Osteoblast (primary cell): Measurements from ENCODE around the gene MYOG. TPM values are rescaled to one million over a fixed set of nuclear protein-coding genes. Genes with fewer than 3 reads are reported as not detected.

Source experiments
- DNase-seq: peaks from one replicate; pipeline ENCODE4 v3.0.0; 2011; ENCODE audit warnings: low spot score, mixed read lengths; ENCODE audit not compliant: insufficient read length; ENCODE audit errors: missing footprints
- H2AFZ ChIP-seq: 2 replicates; pipeline ENCODE4 v1.6.0; 2011; ENCODE audit warnings: mild to moderate bottlenecking, low read length
- H3K27ac ChIP-seq: 2 replicates; pipeline ENCODE4 v1.5.1; 2011; ENCODE audit warnings: mild to moderate bottlenecking, low read depth, low read length, moderate library complexity
- H3K27me3 ChIP-seq: 2 replicates; pipeline ENCODE4 v1.6.0; 2012; ENCODE audit warnings: mild to moderate bottlenecking, control low read depth, inconsistent platforms, low read length, moderate library complexity; ENCODE audit not compliant: insufficient read depth
- H3K36me3 ChIP-seq: 2 replicates; pipeline ENCODE4 v1.5.1; 2011; ENCODE audit warnings: mild to moderate bottlenecking, low read length, control low read depth, moderate library complexity; ENCODE audit not compliant: insufficient read depth
- H3K4me1 ChIP-seq: 2 replicates; pipeline ENCODE4 v1.5.1; 2011; ENCODE audit warnings: mild to moderate bottlenecking, low read length, control low read depth, moderate library complexity; ENCODE audit not compliant: insufficient read depth
- H3K4me2 ChIP-seq: 2 replicates; pipeline ENCODE4 v1.6.0; 2011; ENCODE audit warnings: mild to moderate bottlenecking, low read length; ENCODE audit not compliant: insufficient read depth
- H3K4me3 ChIP-seq: fragments of 200-600 bp; sonication (generic); 3 replicates; pipeline ENCODE4 v1.5.1; 2012; ENCODE audit warnings: mild to moderate bottlenecking, low read length, inconsistent platforms; ENCODE audit not compliant: insufficient read depth
- H3K79me2 ChIP-seq: 2 replicates; pipeline ENCODE4 v1.6.0; 2012; ENCODE audit warnings: mild to moderate bottlenecking, low read length, control low read depth, inconsistent platforms; ENCODE audit not compliant: insufficient read depth
- H3K9me3 ChIP-seq: 2 replicates; pipeline ENCODE4 v1.5.1; 2011; ENCODE audit warnings: low read depth, low read length, control low read depth
- H4K20me1 ChIP-seq: 2 replicates; pipeline ENCODE4 v1.6.0; 2012; ENCODE audit warnings: mild to moderate bottlenecking, low read length, control low read depth; ENCODE audit not compliant: insufficient read depth
- total RNA-seq: library from RNA; depleted of rRNA; stranded (reverse); fragments of >200 nt; gene quantifications from 2 replicates; pipeline ENCODE4 v1.2.3, GENCODE V29; 2012
- TF ChIP-seq, protein P1 (sequence below): IDR thresholded peaks from 2 replicates; pipeline ENCODE4 v1.5.1; 2011; ENCODE audit warnings: mild to moderate bottlenecking, low read depth, low read length, moderate library complexity; ENCODE audit errors: extremely low read depth

MYOG gene
- total RNA-seq, 1 donor = not detected

DNA sequence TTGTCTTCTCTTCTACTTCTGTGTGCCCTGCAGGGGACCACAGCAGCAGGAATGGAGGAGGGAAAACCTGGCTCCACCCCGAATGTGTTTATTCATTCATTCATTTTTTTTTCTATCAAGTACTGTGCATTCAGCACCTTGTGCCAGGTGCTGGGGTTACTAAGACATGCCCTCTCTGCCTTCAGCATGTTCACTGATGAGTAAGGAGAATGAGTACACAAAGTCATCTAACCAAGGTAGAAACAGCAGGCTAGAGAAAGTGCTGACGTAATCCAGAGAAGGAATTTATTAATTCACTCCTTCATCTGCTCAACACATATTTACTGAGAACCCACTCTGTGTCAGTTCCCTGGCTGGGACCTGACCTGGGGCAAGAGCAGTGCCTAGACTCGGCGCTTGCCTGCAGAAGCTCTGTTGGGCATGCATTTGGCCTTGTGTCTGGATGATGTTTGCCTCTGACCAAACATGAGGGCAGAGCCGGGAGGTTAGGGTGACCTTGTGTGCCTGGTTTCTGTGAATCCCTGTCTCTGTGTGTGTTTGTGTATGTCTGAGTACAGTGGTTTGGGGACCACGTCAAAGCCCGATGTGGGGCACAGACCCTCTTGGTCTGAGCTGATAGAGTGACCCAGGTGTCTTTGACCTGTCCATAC is 3.3 kb upstream of the MYOG start:
- Histone ChIP-seq H2AFZ (no peak overlapping the region), H3K79me2 (no peaks in the 10 kb centered on the region), H3K36me3 (no peaks in the 10 kb centered on the region), H3K27me3 (peaks cover 43% of the 10 kb centered on the region), H3K4me3 (no peak overlapping the region), H3K27ac (no peak overlapping the region), H4K20me1 (no peaks in the 10 kb centered on the region), H3K4me2 (no peak overlapping the region), H3K9me3 (no peaks in the 10 kb centered on the region), H3K4me1 (no peaks in the 10 kb centered on the region)
- TF ChIP-seq, protein P1, sequence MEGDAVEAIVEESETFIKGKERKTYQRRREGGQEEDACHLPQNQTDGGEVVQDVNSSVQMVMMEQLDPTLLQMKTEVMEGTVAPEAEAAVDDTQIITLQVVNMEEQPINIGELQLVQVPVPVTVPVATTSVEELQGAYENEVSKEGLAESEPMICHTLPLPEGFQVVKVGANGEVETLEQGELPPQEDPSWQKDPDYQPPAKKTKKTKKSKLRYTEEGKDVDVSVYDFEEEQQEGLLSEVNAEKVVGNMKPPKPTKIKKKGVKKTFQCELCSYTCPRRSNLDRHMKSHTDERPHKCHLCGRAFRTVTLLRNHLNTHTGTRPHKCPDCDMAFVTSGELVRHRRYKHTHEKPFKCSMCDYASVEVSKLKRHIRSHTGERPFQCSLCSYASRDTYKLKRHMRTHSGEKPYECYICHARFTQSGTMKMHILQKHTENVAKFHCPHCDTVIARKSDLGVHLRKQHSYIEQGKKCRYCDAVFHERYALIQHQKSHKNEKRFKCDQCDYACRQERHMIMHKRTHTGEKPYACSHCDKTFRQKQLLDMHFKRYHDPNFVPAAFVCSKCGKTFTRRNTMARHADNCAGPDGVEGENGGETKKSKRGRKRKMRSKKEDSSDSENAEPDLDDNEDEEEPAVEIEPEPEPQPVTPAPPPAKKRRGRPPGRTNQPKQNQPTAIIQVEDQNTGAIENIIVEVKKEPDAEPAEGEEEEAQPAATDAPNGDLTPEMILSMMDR = no peak
- DNase-seq = peak; percentile 36

- no peaks in the 10 kb centered on the region for H3K9me3 ChIP-seq
- no peaks in the 10 kb centered on the region for H3K79me2 ChIP-seq
- TF ChIP-seq, protein P1 = no peak
- H3K27me3 ChIP-seq = peaks cover 43% of the 10 kb centered on the region
- no peaks in the 10 kb centered on the region for H3K4me1 ChIP-seq
- H3K27ac ChIP-seq = no peak overlapping the region
- H3K36me3 ChIP-seq = no peaks in the 10 kb centered on the region
- no peak overlapping the region for H2AFZ ChIP-seq
- DNase-seq = peak; percentile 66
- H4K20me1 ChIP-seq = no peaks in the 10 kb centered on the region
- H3K4me3 ChIP-seq = no peak overlapping the region
- H3K4me2 ChIP-seq = no peak overlapping the region
These were observed 2.6 kb upstream of the MYOG start for GRCh38 chr1:203088441-203088840.

- Histone ChIP-seq H3K79me2 (no peaks in the 10 kb centered on the region), H3K4me1 (no peaks in the 10 kb centered on the region)
- TF ChIP-seq, protein P1 = no peak
These were observed 1.4 kb upstream of the MYOG start for GRCh38 chr1:203086992-203087763.

More at GRCh38 chr1:203086992-203087763, 1.4 kb upstream of the MYOG start:
- H3K36me3 ChIP-seq = no peaks in the 10 kb centered on the region
- H3K27me3 ChIP-seq = peaks cover 41% of the 10 kb centered on the region
- DNase-seq = peak; percentile 49
- no peak overlapping the region for H3K4me2 ChIP-seq
- H2AFZ ChIP-seq = no peak overlapping the region
- H4K20me1 ChIP-seq = no peaks in the 10 kb centered on the region
- H3K27ac ChIP-seq = no peak overlapping the region
- no peaks in the 10 kb centered on the region for H3K9me3 ChIP-seq
- H3K4me3 ChIP-seq = no peak overlapping the region
